ENCODE measurements around the gene S100A6.

- no peak for TF ChIP-seq POLR2AphosphoS5 (IDR thresholded peaks at IDR 0.05; ENCODE audit: low read depth, low read length)
- no peak for TF ChIP-seq TAF1 (IDR thresholded peaks at IDR 0.05; ENCODE audit: borderline replicate concordance, low read depth, low read length)
- TF ChIP-seq POLR2A (IDR thresholded peaks at IDR 0.05; ENCODE audit: low read depth, low read length): no peak
Measured at GRCh38 chr1:153532769-153533599, 2.8 kb downstream of the S100A6 start.

Data from GM12892 (cell line).